Endothelial cell of umbilical vein (primary cell): Measurements from ENCODE around the gene DCLK3.

Experiments
- FOS ChIP-seq: IDR thresholded peaks from 2 replicates; pipeline ENCODE4 v1.6.1; 2011; ENCODE audit warnings: mild to moderate bottlenecking, low read length, moderate library complexity, borderline replicate concordance; ENCODE audit not compliant: insufficient read depth
- MYC ChIP-seq: IDR thresholded peaks from one replicate; pipeline ENCODE4 v1.6.1; 2011; ENCODE audit warnings: mild to moderate bottlenecking, low read depth, low read length
- POLR2A ChIP-seq: IDR thresholded peaks from 2 replicates; pipeline ENCODE4 v1.6.1; 2012; ENCODE audit warnings: low read depth, mild to moderate bottlenecking, control low read depth, low read length
- POLR2AphosphoS5 ChIP-seq: IDR thresholded peaks from 2 replicates; pipeline ENCODE4 v1.6.1; 2012; ENCODE audit warnings: low read depth, mild to moderate bottlenecking, control low read depth, low read length, moderate library complexity; ENCODE audit not compliant: insufficient read depth

GRCh38 chr3:36784138-36784635, 19.8 kb upstream of the DCLK3 start:
- TF ChIP-seq FOS: no peak
- no peak for TF ChIP-seq MYC
- no peak for TF ChIP-seq POLR2AphosphoS5
- TF ChIP-seq POLR2A: no peak
